Esophagus muscularis mucosa (tissue), 4 donors: Measurements from ENCODE around the gene COL19A1. TPM values are rescaled to one million over a fixed set of nuclear protein-coding genes. Genes with fewer than 3 reads are reported as not detected.

ENCODE experiments used
- DNase-seq: peaks from one replicate; pipeline ENCODE4 v3.0.0-alpha.2; 2017; ENCODE audit errors: extremely low spot score
- H3K27ac ChIP-seq, 4 donors: fragments of 200-600 bp; sonication (generic); replicated peaks in 1 of 4; 1 replicate in 3 of 4; 2 replicates in 1 of 4; pipeline ENCODE4 v1.5.1; 2016 to 2019; ENCODE audit warnings: mild to moderate bottlenecking in 1 of 4
- H3K27me3 ChIP-seq, 4 donors: fragments of 200-600 bp; sonication (generic); one replicate each; pipeline versions ENCODE4 v1.5.1 to v1.6.0; 2016 to 2019
- H3K36me3 ChIP-seq, 4 donors: fragments of 200-600 bp; sonication (generic); one replicate each; pipeline ENCODE4 v1.5.1; 2016 to 2019
- H3K4me1 ChIP-seq, 4 donors: fragments of 200-600 bp; sonication (generic); one replicate each; pipeline ENCODE4 v1.5.1; 2016 to 2019
- H3K4me3 ChIP-seq, 4 donors: fragments of 200-600 bp; sonication (generic); 1 replicate in 2 of 4; 2 replicates in 2 of 4; pipeline ENCODE4 v1.5.1; 2016 to 2019; ENCODE audit warnings: mild to moderate bottlenecking in 4 of 4, moderate library complexity in 1 of 4
- H3K9me3 ChIP-seq, 4 donors: fragments of 200-600 bp; sonication (generic); 1 replicate in 3 of 4; 2 replicates in 1 of 4; pipeline ENCODE4 v1.5.1; 2016 to 2019
- EP300 ChIP-seq: sonication (generic); formaldehyde crosslinking; IDR thresholded peaks from one replicate; pipeline ENCODE4 v1.6.1; 2017; ENCODE audit warnings: antibody characterized with exemption
- POLR2A ChIP-seq: fragments of 450-650 bp; IDR thresholded peaks from one replicate; pipeline ENCODE4 v1.6.1; 2017; ENCODE audit warnings: antibody characterized with exemption, moderate library complexity, mild to moderate bottlenecking, low read depth
- POLR2AphosphoS5 ChIP-seq, 2 donors: sonication (generic); formaldehyde crosslinking; IDR thresholded peaks; one replicate each; pipeline ENCODE4 v1.6.1; 2017; ENCODE audit warnings: antibody characterized with exemption in 2 of 2
- WGBS: methylation state at CpG from one replicate; pipeline ENCODE4 v1.1.5; 2018; 5-methylcytosine and 5-hydroxymethylcytosine counted together
- intact Hi-C: fragments of 100-400 bp; cut with DNase I; formaldehyde crosslinking; loops from one replicate; pipeline ENCODE4 v1.15.1; 2023
- total RNA-seq, 4 donors: library from RNA; depleted of rRNA; stranded (reverse); fragments of >200 nt; gene quantifications; one replicate each; pipeline versions ENCODE4 v1.1.0 to v1.2.1, GENCODE V29; 2016
- TF ChIP-seq, protein P1 (sequence below), 3 experiments: fragments of 200-600 bp in 2 of 3; fragments of 450-650 bp in 1 of 3; sonication (generic) in 2 of 3; IDR thresholded peaks; one replicate each; pipeline ENCODE4 v1.5.1; 2017 to 2019; ENCODE audit warnings: antibody characterized with exemption in 3 of 3, mild to moderate bottlenecking in 2 of 3, moderate library complexity in 1 of 3

COL19A1 gene
- total RNA-seq, 4 donors from 2014 or later: 1.7 to 4.0 (median 2.4) TPM

DNA sequence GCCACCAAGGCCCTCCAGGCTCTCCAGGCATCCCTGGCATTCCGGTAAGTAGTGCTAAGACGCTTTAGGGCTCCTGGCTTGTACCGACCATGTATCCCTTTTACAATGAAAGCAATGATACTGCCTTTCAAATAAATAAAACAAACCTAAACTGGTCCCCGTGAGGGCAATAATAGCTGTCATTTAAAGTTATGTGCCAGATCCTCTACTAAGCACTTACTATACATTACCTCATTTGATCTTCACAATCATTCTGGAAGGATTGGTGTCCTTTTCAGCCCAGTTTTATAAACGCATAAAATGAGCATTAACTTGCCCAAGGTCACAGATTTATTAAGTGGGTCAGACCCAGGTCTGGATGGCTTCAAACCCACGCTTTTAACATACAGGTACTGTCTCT is 321.8 kb downstream of the COL19A1 start:
- Histone ChIP-seq H3K4me3 (no peak overlapping the region), H3K27me3 (no peaks in the 10 kb centered on the region), H3K4me1 (no peaks in the 10 kb centered on the region), H3K27ac (no peak overlapping the region), H3K36me3 (no peaks in the 10 kb centered on the region), H3K9me3 (no peaks in the 10 kb centered on the region)
- intact Hi-C loops: no loop called here
- DNase-seq: no peak
- TF ChIP-seq POLR2AphosphoS5 (IDR thresholded peaks at IDR 0.05): no peak
- WGBS: 92% methylated on average over 6 of the region's 6 CpGs

DNA sequence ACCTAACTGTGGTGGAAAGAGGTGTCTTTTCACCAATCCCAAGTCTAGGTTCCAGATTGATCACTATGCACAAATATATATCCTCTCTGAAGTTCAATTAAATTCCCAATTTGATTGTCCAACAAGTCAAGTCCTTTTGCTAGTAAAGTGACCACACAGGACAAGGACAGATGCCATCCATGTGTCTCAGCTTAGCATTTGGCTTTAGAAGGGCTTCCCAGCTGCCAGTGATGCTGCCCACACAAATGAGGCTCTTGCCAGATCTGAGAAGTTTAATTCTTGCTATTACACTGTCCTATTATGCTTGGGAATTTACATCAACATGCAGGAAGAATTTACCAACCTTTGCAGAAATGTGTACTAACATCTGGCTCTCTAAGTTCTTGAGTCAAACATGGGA is 328.1 kb downstream of the COL19A1 start:
- no peaks in the 10 kb centered on the region for H3K9me3 ChIP-seq
- H3K4me1 ChIP-seq: no peaks in the 10 kb centered on the region
- no peak overlapping the region for H3K27ac ChIP-seq
- TF ChIP-seq POLR2A (no peak), EP300 (no peak), POLR2AphosphoS5 (IDR thresholded peaks at IDR 0.05) (no peak)
- TF ChIP-seq, protein P1, sequence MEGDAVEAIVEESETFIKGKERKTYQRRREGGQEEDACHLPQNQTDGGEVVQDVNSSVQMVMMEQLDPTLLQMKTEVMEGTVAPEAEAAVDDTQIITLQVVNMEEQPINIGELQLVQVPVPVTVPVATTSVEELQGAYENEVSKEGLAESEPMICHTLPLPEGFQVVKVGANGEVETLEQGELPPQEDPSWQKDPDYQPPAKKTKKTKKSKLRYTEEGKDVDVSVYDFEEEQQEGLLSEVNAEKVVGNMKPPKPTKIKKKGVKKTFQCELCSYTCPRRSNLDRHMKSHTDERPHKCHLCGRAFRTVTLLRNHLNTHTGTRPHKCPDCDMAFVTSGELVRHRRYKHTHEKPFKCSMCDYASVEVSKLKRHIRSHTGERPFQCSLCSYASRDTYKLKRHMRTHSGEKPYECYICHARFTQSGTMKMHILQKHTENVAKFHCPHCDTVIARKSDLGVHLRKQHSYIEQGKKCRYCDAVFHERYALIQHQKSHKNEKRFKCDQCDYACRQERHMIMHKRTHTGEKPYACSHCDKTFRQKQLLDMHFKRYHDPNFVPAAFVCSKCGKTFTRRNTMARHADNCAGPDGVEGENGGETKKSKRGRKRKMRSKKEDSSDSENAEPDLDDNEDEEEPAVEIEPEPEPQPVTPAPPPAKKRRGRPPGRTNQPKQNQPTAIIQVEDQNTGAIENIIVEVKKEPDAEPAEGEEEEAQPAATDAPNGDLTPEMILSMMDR (IDR thresholded peaks at IDR 0.05): no peak
- no peak for DNase-seq
- intact Hi-C loops: no loop called here
- no peak overlapping the region for H3K4me3 ChIP-seq
- no peaks in the 10 kb centered on the region for H3K36me3 ChIP-seq
- no peaks in the 10 kb centered on the region for H3K27me3 ChIP-seq

DNA sequence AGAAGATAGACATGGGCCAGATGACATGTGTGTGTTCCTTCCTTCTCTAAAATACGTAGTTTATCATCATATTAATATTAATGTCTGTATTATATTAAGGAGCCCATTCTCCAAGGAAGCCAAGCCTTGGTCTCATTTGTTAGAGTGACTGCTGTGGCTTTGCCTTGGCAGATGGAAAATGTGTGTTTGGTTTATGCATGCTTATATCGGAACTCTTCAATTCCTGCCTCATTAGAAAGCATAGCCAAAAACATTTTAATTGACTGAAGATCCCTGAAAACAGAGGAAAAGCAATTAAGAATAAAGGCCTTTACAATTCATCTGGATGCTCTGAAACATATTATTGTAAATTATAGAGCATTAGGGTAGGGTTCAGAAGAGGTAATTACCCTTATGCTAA is 330.2 kb downstream of the COL19A1 start:
- 79% methylated on average over 2 of the region's 2 CpGs for WGBS

DNA sequence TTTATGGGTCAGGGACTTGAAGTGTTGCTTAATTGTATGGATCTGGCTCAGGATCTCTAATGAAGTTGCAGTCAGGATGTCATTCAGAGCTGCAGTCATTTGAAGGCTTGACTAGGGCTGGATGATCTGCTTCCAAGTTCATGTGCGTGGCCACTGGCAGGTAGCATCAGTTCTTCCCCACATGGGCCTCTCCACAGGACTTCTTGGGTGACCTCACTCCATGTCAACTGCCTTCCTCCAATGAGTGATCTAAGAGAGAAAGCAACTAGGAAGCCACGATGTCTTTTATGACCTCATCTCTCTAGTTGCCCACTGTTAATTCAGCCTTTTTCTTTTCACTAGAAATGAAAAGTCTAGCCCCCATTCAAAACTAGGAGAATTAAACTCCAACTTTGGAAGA is 332.4 kb downstream of the COL19A1 start:
- no peak for DNase-seq
- H3K4me3 ChIP-seq: no peak overlapping the region
- no peak overlapping the region for H3K27ac ChIP-seq
- 56% methylated on average over 2 of the region's 2 CpGs for WGBS
- no peaks in the 10 kb centered on the region for H3K9me3 ChIP-seq
- H3K4me1 ChIP-seq: no peaks in the 10 kb centered on the region
- TF ChIP-seq EP300: no peak
- TF ChIP-seq, protein P1 (IDR thresholded peaks at IDR 0.05): no peak
- no peak for TF ChIP-seq POLR2AphosphoS5 (IDR thresholded peaks at IDR 0.05)
- TF ChIP-seq POLR2A: no peak
- H3K27me3 ChIP-seq: no peaks in the 10 kb centered on the region
- no peaks in the 10 kb centered on the region for H3K36me3 ChIP-seq
- intact Hi-C loops: no loop called here

More for the DNA sequence above, 330.2 kb downstream of the COL19A1 start:
- Histone ChIP-seq H3K9me3 (no peaks in the 10 kb centered on the region), H3K27me3 (no peaks in the 10 kb centered on the region), H3K27ac (no peak overlapping the region), H3K4me1 (no peaks in the 10 kb centered on the region), H3K36me3 (no peaks in the 10 kb centered on the region), H3K4me3 (no peak overlapping the region)
- intact Hi-C loops: no loop called here
- no peak for TF ChIP-seq POLR2AphosphoS5 (IDR thresholded peaks at IDR 0.05)
- TF ChIP-seq EP300: no peak
- TF ChIP-seq, protein P1 (IDR thresholded peaks at IDR 0.05): no peak
- no peak for TF ChIP-seq POLR2A
- no peak for DNase-seq

DNA sequence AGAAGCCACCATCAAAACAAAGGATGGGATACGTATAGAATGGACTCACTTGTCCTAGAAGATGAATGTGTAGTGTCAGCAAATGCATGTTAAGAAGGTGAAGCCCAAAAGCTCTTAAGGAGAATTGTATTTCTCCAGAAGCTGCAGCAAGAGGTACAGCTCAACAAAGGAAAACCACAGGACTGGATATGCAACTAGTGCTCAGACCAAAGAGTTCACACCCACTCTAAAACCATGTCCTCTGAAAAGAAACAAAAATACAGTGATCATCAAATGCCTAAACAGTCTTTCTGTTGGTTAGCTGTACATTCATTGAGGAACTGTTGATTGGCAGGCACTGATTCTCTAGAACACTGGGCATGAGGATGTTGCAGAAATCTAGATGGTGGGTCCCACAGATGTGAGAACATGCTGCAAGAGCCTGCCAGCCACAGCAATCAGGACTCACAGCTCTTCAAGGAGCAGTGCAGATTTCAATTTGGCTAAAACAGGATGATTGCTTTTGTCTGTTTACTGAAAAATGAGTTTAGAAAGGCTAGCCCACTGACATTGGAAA is 342.0 kb downstream of the COL19A1 start:
- 77% methylated on average over 1 of the region's 1 CpG for WGBS
- Histone ChIP-seq H3K27ac (no peak overlapping the region), H3K4me1 (no peaks in the 10 kb centered on the region), H3K4me3 (no peak overlapping the region), H3K9me3 (no peaks in the 10 kb centered on the region), H3K36me3 (no peaks in the 10 kb centered on the region), H3K27me3 (no peaks in the 10 kb centered on the region)
- no peak for TF ChIP-seq POLR2A
- no peak for TF ChIP-seq EP300
- TF ChIP-seq POLR2AphosphoS5 (IDR thresholded peaks at IDR 0.05): no peak
- TF ChIP-seq, protein P1 (IDR thresholded peaks at IDR 0.05): no peak
- DNase-seq: no peak
- intact Hi-C loops: no loop called here
